Measurements from ENCODE around the gene LPP. TPM values are rescaled to one million over a fixed set of nuclear protein-coding genes. Genes with fewer than 3 reads are reported as not detected.

Gene LPP
- total RNA-seq, 1 donor from 2014 or later: 93.9 TPM

DNA sequence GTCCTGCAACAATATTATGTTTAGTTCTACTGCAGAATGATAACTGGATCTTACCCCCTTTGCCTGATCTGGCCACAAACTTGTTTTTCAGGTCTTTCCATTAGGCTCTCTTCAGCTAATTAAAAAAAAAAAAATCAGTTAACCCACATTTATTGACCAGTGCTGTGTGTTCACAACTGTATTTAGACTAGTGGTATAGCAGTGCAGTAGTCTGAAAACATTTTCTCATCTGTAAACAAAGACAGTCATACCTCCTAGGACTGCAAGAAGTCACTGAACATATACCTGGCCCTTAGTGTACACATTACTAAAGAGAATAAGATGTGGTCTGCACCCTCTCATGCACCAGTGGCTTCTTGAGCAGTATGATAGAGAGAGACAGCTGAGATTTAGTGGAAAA, 22.5 kb downstream of the LPP start:
- TF ChIP-seq CTCF (conservative IDR thresholded peaks at IDR 0.05; ENCODE audit: low read depth, low read length): no peak
- no peak for DNase-seq (ENCODE audit: low read depth)
- no peak overlapping the region for H3K4me3 ChIP-seq (ENCODE audit: low read depth, low read length)

GRCh38 chr3:188176884-188177283, 22.9 kb downstream of the LPP start:
- no peak for DNase-seq (ENCODE audit: low read depth)
- no peak overlapping the region for H3K4me3 ChIP-seq (ENCODE audit: low read depth, low read length)
- TF ChIP-seq CTCF (conservative IDR thresholded peaks at IDR 0.05; ENCODE audit: low read depth, low read length): no peak

- no peak for DNase-seq (ENCODE audit: low read depth)
- no peak overlapping the region for H3K4me3 ChIP-seq (ENCODE audit: low read depth, low read length)
- TF ChIP-seq CTCF (conservative IDR thresholded peaks at IDR 0.05; ENCODE audit: low read depth, low read length): no peak
Observed at GRCh38 chr3:188177721-188178120, 23.8 kb downstream of the LPP start.

- no peak for DNase-seq (ENCODE audit: low read depth)
- no peak for TF ChIP-seq CTCF (conservative IDR thresholded peaks at IDR 0.05; ENCODE audit: low read depth, low read length)
- H3K4me3 ChIP-seq (ENCODE audit: low read depth, low read length): no peak overlapping the region
Observed at GRCh38 chr3:188178293-188178936, 24.5 kb downstream of the LPP start.

DNA sequence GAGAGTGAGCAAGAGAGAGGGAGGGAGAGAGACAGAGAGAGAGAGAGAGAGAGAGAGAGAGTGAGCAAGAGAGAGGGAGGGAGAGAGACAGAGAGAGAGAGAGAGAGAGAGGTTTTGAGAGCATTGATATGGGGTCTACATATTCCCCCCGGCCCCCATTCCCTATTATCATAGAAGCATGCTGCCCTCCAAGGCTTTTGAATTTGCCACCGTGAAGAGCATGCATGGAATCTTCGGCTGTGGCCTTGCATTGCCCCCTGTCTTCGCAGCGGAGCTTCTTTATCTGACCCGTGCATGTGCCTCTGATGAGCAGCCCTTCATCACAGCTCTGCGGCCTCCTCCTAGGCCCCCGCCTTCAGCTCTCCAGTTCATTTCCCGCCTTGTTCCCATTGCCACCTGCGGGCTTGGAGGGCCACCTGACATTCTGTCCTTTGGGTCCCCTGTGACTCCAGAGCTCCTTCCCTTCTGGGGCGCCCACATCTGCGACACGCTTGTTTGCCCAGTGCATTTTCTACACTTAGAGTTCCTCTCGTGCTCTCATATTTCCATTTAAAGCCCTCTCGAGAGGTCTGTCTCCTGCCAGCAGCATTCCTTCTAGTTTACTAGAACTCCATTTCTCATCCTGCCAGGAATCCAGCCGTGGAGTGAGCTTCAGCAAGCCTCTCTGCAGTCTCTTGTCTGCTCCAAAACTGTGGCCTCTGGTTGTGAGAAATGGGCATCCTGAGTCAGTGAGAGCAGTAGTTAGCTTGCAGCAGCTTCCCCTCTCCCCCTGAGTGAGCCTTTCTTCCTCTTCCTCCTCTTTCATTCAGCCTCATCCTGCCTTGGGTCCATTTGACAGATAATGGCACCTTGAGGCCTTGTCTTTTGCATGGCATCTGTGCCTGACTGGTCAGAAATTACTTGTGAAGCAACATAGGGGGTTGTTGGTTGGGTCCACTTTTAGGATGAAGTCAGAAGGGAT, 25.3 kb downstream of the LPP start:
- no peak for DNase-seq (ENCODE audit: low read depth)
- TF ChIP-seq CTCF (conservative IDR thresholded peaks at IDR 0.05; ENCODE audit: low read depth, low read length): no peak
- no peak overlapping the region for H3K4me3 ChIP-seq (ENCODE audit: low read depth, low read length)

GRCh38 chr3:188180114-188180513, 26.2 kb downstream of the LPP start:
- no peak for TF ChIP-seq CTCF (conservative IDR thresholded peaks at IDR 0.05; ENCODE audit: low read depth, low read length)
- no peak for DNase-seq (ENCODE audit: low read depth)
- no peak overlapping the region for H3K4me3 ChIP-seq (ENCODE audit: low read depth, low read length)
